ENCODE results near the gene PDCD1LG2.
"Not testable (repeated sequence)": the region's sequence is repeated elsewhere in the genome, so short reads cannot be mapped to it uniquely, and the experiment has no call there.

Gene PDCD1LG2

DNA sequence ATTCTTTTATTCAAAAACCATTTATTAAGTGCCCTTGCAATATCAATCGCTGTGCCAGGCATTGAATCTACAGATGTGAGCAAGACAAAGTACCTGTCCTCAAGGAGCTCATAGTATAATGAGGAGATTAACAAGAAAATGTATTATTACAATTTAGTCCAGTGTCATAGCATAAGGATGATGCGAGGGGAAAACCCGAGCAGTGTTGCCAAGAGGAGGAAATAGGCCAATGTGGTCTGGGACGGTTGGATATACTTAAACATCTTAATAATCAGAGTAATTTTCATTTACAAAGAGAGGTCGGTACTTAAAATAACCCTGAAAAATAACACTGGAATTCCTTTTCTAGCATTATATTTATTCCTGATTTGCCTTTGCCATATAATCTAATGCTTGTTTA is 41.5 kb upstream of the PDCD1LG2 start:
- Histone ChIP-seq H3K9ac (ENCODE audit: low read depth, low read length, poor library complexity, severe bottlenecking) (no peak overlapping the region), H3K4me3 (ENCODE audit: low read length, poor library complexity, severe bottlenecking) (no peak overlapping the region), H3K36me3 (ENCODE audit: insufficient read depth, low read length) (no peaks in the 10 kb centered on the region), H3K9me3 (ENCODE audit: insufficient read depth, low read depth, low read length) (no peaks in the 10 kb centered on the region), H3K4me1 (ENCODE audit: insufficient read depth, low read length, poor library complexity, severe bottlenecking) (no peaks in the 10 kb centered on the region), H3K27me3 (ENCODE audit: insufficient read depth, low read length, poor library complexity, severe bottlenecking) (no peaks in the 10 kb centered on the region), H3F3A (ENCODE audit: low read depth) (no peaks in the 10 kb centered on the region), H3K9me2 (replicated peaks; ENCODE audit: low read depth, low read length) (no peaks in the 10 kb centered on the region), H2AFZ (ENCODE audit: low read length) (no peak overlapping the region), H3K79me2 (ENCODE audit: insufficient read depth, low read length) (no peaks in the 10 kb centered on the region), H4K20me1 (ENCODE audit: insufficient read depth, low read length, poor library complexity, severe bottlenecking) (no peaks in the 10 kb centered on the region), H3K4me2 (ENCODE audit: low read depth, low read length, poor library complexity, severe bottlenecking) (no peak overlapping the region)
- no peak for TF ChIP-seq EZH2phosphoT487 (IDR thresholded peaks at IDR 0.05; ENCODE audit: borderline replicate concordance)
- TF ChIP-seq, protein P1, sequence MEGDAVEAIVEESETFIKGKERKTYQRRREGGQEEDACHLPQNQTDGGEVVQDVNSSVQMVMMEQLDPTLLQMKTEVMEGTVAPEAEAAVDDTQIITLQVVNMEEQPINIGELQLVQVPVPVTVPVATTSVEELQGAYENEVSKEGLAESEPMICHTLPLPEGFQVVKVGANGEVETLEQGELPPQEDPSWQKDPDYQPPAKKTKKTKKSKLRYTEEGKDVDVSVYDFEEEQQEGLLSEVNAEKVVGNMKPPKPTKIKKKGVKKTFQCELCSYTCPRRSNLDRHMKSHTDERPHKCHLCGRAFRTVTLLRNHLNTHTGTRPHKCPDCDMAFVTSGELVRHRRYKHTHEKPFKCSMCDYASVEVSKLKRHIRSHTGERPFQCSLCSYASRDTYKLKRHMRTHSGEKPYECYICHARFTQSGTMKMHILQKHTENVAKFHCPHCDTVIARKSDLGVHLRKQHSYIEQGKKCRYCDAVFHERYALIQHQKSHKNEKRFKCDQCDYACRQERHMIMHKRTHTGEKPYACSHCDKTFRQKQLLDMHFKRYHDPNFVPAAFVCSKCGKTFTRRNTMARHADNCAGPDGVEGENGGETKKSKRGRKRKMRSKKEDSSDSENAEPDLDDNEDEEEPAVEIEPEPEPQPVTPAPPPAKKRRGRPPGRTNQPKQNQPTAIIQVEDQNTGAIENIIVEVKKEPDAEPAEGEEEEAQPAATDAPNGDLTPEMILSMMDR (conservative IDR thresholded peaks at IDR 0.05; ENCODE audit: low read length): no peak

DNA sequence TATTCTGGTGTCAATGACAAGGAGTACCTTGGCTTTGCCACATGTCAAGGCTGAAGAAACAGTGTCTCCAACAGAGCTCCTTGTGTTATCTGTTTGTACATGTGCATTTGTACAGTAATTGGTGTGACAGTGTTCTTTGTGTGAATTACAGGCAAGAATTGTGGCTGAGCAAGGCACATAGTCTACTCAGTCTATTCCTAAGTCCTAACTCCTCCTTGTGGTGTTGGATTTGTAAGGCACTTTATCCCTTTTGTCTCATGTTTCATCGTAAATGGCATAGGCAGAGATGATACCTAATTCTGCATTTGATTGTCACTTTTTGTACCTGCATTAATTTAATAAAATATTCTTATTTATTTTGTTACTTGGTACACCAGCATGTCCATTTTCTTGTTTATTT is 40.2 kb upstream of the PDCD1LG2 start:
- H3F3A ChIP-seq (ENCODE audit: low read depth): no peaks in the 10 kb centered on the region
- no peak overlapping the region for H3K4me2 ChIP-seq (ENCODE audit: low read depth, low read length, poor library complexity, severe bottlenecking)
- no peak overlapping the region for H3K9ac ChIP-seq (ENCODE audit: low read depth, low read length, poor library complexity, severe bottlenecking)
- H4K20me1 ChIP-seq (ENCODE audit: insufficient read depth, low read length, poor library complexity, severe bottlenecking): no peaks in the 10 kb centered on the region
- no peaks in the 10 kb centered on the region for H3K79me2 ChIP-seq (ENCODE audit: insufficient read depth, low read length)
- TF ChIP-seq, protein P1 (conservative IDR thresholded peaks at IDR 0.05; ENCODE audit: low read length): no peak
- TF ChIP-seq EZH2phosphoT487 (IDR thresholded peaks at IDR 0.05; ENCODE audit: borderline replicate concordance): no peak
- no peaks in the 10 kb centered on the region for H3K36me3 ChIP-seq (ENCODE audit: insufficient read depth, low read length)
- no peak overlapping the region for H3K4me3 ChIP-seq (ENCODE audit: low read length, poor library complexity, severe bottlenecking)
- H3K4me1 ChIP-seq (ENCODE audit: insufficient read depth, low read length, poor library complexity, severe bottlenecking): no peaks in the 10 kb centered on the region
- H2AFZ ChIP-seq (ENCODE audit: low read length): no peak overlapping the region
- H3K9me3 ChIP-seq (ENCODE audit: insufficient read depth, low read depth, low read length): no peaks in the 10 kb centered on the region
- no peaks in the 10 kb centered on the region for H3K9me2 ChIP-seq (replicated peaks; ENCODE audit: low read depth, low read length)
- H3K27me3 ChIP-seq (ENCODE audit: insufficient read depth, low read length, poor library complexity, severe bottlenecking): no peaks in the 10 kb centered on the region

DNA sequence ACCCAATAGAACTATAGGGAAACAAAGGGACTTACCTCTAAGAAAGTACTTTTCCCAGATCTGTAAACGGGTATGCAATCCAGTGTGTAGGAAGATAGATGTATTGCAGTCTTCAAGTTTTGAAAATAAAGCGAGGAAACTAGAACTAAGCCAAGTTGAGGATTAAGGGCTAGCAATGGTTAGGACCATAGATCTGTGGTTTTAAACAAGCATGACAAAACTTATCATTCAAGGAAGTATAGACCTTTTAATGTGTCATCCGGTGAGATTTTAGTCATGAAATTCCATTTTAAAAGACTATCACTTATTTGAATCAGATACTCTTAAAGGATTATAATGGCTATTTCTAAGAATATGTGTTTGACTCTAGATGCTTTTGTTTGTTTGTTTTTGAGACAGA is 39.5 kb upstream of the PDCD1LG2 start:
- Histone ChIP-seq H3K36me3 (ENCODE audit: insufficient read depth, low read length) (no peaks in the 10 kb centered on the region), H3K27me3 (ENCODE audit: insufficient read depth, low read length, poor library complexity, severe bottlenecking) (no peaks in the 10 kb centered on the region), H3K4me3 (ENCODE audit: low read length, poor library complexity, severe bottlenecking) (no peak overlapping the region), H3K9me3 (ENCODE audit: insufficient read depth, low read depth, low read length) (no peaks in the 10 kb centered on the region), H3K9ac (ENCODE audit: low read depth, low read length, poor library complexity, severe bottlenecking) (no peak overlapping the region), H3K9me2 (replicated peaks; ENCODE audit: low read depth, low read length) (no peaks in the 10 kb centered on the region), H2AFZ (ENCODE audit: low read length) (no peak overlapping the region), H3K4me2 (ENCODE audit: low read depth, low read length, poor library complexity, severe bottlenecking) (no peak overlapping the region), H4K20me1 (ENCODE audit: insufficient read depth, low read length, poor library complexity, severe bottlenecking) (no peaks in the 10 kb centered on the region), H3F3A (ENCODE audit: low read depth) (no peaks in the 10 kb centered on the region), H3K79me2 (ENCODE audit: insufficient read depth, low read length) (no peaks in the 10 kb centered on the region), H3K4me1 (ENCODE audit: insufficient read depth, low read length, poor library complexity, severe bottlenecking) (no peaks in the 10 kb centered on the region)
- TF ChIP-seq, protein P1 (conservative IDR thresholded peaks at IDR 0.05; ENCODE audit: low read length): no peak
- no peak for TF ChIP-seq EZH2phosphoT487 (IDR thresholded peaks at IDR 0.05; ENCODE audit: borderline replicate concordance)

DNA sequence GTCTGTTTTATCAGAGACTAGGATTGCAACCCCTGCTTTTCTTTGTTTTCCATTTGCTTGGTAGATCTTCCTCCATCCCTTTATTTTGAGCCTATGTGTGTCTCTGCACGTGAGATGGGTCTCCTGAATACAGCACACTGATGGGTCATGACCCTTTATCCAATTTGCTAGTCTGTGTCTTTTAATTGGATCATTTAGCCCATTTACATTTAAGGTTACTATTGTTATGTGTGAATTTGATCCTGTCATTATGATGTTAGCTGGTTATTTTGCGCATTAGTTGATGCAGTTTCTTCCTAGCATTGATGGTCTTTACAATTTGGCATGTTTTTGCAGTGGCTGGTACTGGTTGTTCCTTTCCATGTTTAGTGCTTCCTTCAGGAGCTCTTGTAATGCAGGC is 34.7 kb upstream of the PDCD1LG2 start:
- not testable (repeated sequence) for H3K9me3 ChIP-seq (ENCODE audit: insufficient read depth, low read depth, low read length); H3K79me2 ChIP-seq (ENCODE audit: insufficient read depth, low read length)

More for the DNA sequence above, 34.7 kb upstream of the PDCD1LG2 start:
- H3F3A ChIP-seq (ENCODE audit: low read depth); H3K4me2 ChIP-seq (ENCODE audit: low read depth, low read length, poor library complexity, severe bottlenecking); H3K27me3 ChIP-seq (ENCODE audit: insufficient read depth, low read length, poor library complexity, severe bottlenecking); H3K9ac ChIP-seq (ENCODE audit: low read depth, low read length, poor library complexity, severe bottlenecking); H3K4me3 ChIP-seq (ENCODE audit: low read length, poor library complexity, severe bottlenecking); H3K36me3 ChIP-seq (ENCODE audit: insufficient read depth, low read length); H2AFZ ChIP-seq (ENCODE audit: low read length); H3K9me2 ChIP-seq (replicated peaks; ENCODE audit: low read depth, low read length); H3K4me1 ChIP-seq (ENCODE audit: insufficient read depth, low read length, poor library complexity, severe bottlenecking); H4K20me1 ChIP-seq (ENCODE audit: insufficient read depth, low read length, poor library complexity, severe bottlenecking): not testable (repeated sequence)
